GM23338 (cell line): ENCODE results near the gene NOP10. TPM values are rescaled to one million over a fixed set of nuclear protein-coding genes. Genes with fewer than 3 reads are reported as not detected.

Experiments used
- ATAC-seq: fragments of 200-7000 bp; cut with Tn5 transposase; 3 replicates; pipeline ENCODE4 v1.9.1; 2020
- DNase-seq: peaks from one replicate; pipeline ENCODE4 v3.0.0-alpha.2; 2015; ENCODE audit warnings: low spot score
- H2AFZ ChIP-seq: fragments of 200-600 bp; sonication (generic); 2 replicates; pipeline ENCODE4 v1.8.0; 2016; ENCODE audit warnings: antibody characterized with exemption, mild to moderate bottlenecking, moderate library complexity
- H3F3A ChIP-seq: fragments of 200-600 bp; sonication (generic); replicated peaks from 2 replicates; pipeline ENCODE4 v1.8.0; 2017; ENCODE audit warnings: antibody characterized with exemption, mixed run types, low read depth
- H3K27ac ChIP-seq: fragments of 200-600 bp; sonication (generic); 2 replicates; pipeline ENCODE4 v1.6.1; 2016; ENCODE audit warnings: low read depth
- H3K27me3 ChIP-seq: fragments of 200-600 bp; sonication (generic); 2 replicates; pipeline ENCODE4 v1.8.0; 2016; ENCODE audit warnings: mild to moderate bottlenecking, mixed run types, moderate library complexity; ENCODE audit not compliant: insufficient read depth
- H3K36me3 ChIP-seq: fragments of 200-600 bp; sonication (generic); 2 replicates; pipeline ENCODE4 v1.8.0; 2016; ENCODE audit warnings: mild to moderate bottlenecking; ENCODE audit not compliant: insufficient read depth
- H3K4me1 ChIP-seq: fragments of 200-600 bp; sonication (generic); 2 replicates; pipeline ENCODE4 v1.8.0; 2016; ENCODE audit warnings: mild to moderate bottlenecking, moderate library complexity; ENCODE audit not compliant: insufficient read depth
- H3K4me2 ChIP-seq: fragments of 200-600 bp; sonication (generic); 2 replicates; pipeline ENCODE4 v1.7.1; 2017; ENCODE audit warnings: mixed run types
- H3K4me3 ChIP-seq: fragments of 200-600 bp; sonication (generic); 2 replicates; pipeline ENCODE4 v1.6.1; 2016; ENCODE audit warnings: mixed run types
- H3K79me2 ChIP-seq: fragments of 200-600 bp; sonication (generic); replicated peaks from 2 replicates; pipeline ENCODE4 v1.8.0; 2017; ENCODE audit warnings: mild to moderate bottlenecking; ENCODE audit not compliant: insufficient read depth
- H3K9me2 ChIP-seq: fragments of 200-600 bp; sonication (generic); 2 replicates; pipeline ENCODE4 v1.8.0; 2017; ENCODE audit not compliant: insufficient read depth
- H4K20me1 ChIP-seq: fragments of 200-600 bp; sonication (generic); replicated peaks from 2 replicates; pipeline ENCODE4 v1.8.0; 2017; ENCODE audit warnings: mild to moderate bottlenecking; ENCODE audit not compliant: insufficient read depth
- H3K27ac Mint-ChIP-seq: 2 replicates; pipeline ENCODE4 v1.8.0; 2020; ENCODE audit warnings: inconsistent platforms, mild to moderate bottlenecking, moderate library complexity, mixed read lengths
- H3K27me3 Mint-ChIP-seq: 3 replicates; pipeline ENCODE4 v1.8.0; 2022; ENCODE audit warnings: low read depth, mild to moderate bottlenecking, moderate library complexity, mixed read lengths, inconsistent platforms; ENCODE audit not compliant: insufficient read depth, poor library complexity
- H3K36me3 Mint-ChIP-seq: 3 replicates; pipeline ENCODE4 v1.8.0; 2021; ENCODE audit warnings: low read depth, mild to moderate bottlenecking, inconsistent platforms, moderate library complexity, mixed read lengths
- H3K4me1 Mint-ChIP-seq: 3 replicates; pipeline ENCODE4 v1.8.0; 2020; ENCODE audit warnings: mild to moderate bottlenecking, inconsistent platforms, mixed read lengths
- H3K4me3 Mint-ChIP-seq: 3 replicates; pipeline ENCODE4 v1.8.0; 2021; ENCODE audit warnings: moderate library complexity, mild to moderate bottlenecking, inconsistent platforms, mixed read lengths
- H3K9me3 Mint-ChIP-seq: 3 replicates; pipeline ENCODE4 v1.8.0; 2020; ENCODE audit warnings: moderate library complexity, mild to moderate bottlenecking, inconsistent platforms, mixed read lengths
- CREB1 ChIP-seq: fragments of 250-450 bp; sonication (Bioruptor Pico); IDR thresholded peaks from 2 replicates; pipeline ENCODE4 v1.5.0; 2020; ENCODE audit warnings: low read depth, mild to moderate bottlenecking, moderate library complexity
- CTCF ChIP-seq, 2 experiments: fragments of 200-600 bp in 1 of 2; sonication (generic) in 1 of 2; conservative IDR thresholded peaks; 2 replicates each; pipeline versions ENCODE4 v1.5.1 to v1.6.1; 2016 to 2017; ENCODE audit warnings: antibody characterized with exemption in 2 of 2, low read depth in 2 of 2, mild to moderate bottlenecking in 2 of 2, moderate library complexity in 1 of 2
- EZH2 ChIP-seq: fragments of 200-600 bp; sonication (generic); IDR thresholded peaks from one replicate; pipeline ENCODE4 v1.8.0; 2017; ENCODE audit warnings: antibody characterized with exemption, mild to moderate bottlenecking, low read depth; ENCODE audit not compliant: unreplicated experiment
- EZH2phosphoT487 ChIP-seq: fragments of 200-600 bp; sonication (generic); IDR thresholded peaks from one replicate; pipeline ENCODE4 v1.8.1; 2018; ENCODE audit warnings: antibody characterized with exemption; ENCODE audit not compliant: unreplicated experiment
- JUNB ChIP-seq: IDR thresholded peaks from one replicate; pipeline ENCODE4 v1.6.1; 2016; ENCODE audit warnings: antibody characterized with exemption; ENCODE audit not compliant: unreplicated experiment
- NANOG ChIP-seq: IDR thresholded peaks from 2 replicates; pipeline ENCODE4 v1.6.1; 2016; ENCODE audit warnings: antibody characterized with exemption, borderline replicate concordance
- POLR2AphosphoS5 ChIP-seq: IDR thresholded peaks from 2 replicates; pipeline ENCODE4 v1.6.1; 2016; ENCODE audit warnings: antibody characterized with exemption, low read depth
- REST ChIP-seq: IDR thresholded peaks from one replicate; pipeline ENCODE4 v1.6.1; 2018; ENCODE audit warnings: antibody characterized with exemption; ENCODE audit not compliant: unreplicated experiment
- STAT1 ChIP-seq: IDR thresholded peaks from one replicate; pipeline ENCODE4 v1.6.1; 2016; ENCODE audit warnings: antibody characterized with exemption; ENCODE audit not compliant: unreplicated experiment
- ZNF114 ChIP-seq: fragments of 250-450 bp; sonication (Bioruptor Pico); IDR thresholded peaks from 2 replicates; pipeline ENCODE4 v1.5.0; 2020; ENCODE audit warnings: mild to moderate bottlenecking, moderate library complexity
- ZNF331 ChIP-seq: fragments of 250-450 bp; sonication (Bioruptor Pico); IDR thresholded peaks from 2 replicates; pipeline ENCODE4 v1.5.0; 2020; ENCODE audit warnings: low read depth, mild to moderate bottlenecking, moderate library complexity
- polyA plus RNA-seq: library from polyadenylated mRNA; unstranded; fragments of >200 nt; fragmentation: Nextera tagmentation; extraction: Ambion mirVana; gene quantifications from 2 replicates; pipeline ENCODE4 v1.2.1, GENCODE V29; 2016
- total RNA-seq: library from RNA; depleted of rRNA; stranded (reverse); fragments of >200 nt; shearing (Covaris generic); gene quantifications from 2 replicates; pipeline ENCODE4 v1.2.3, GENCODE V29; 2014
- TF ChIP-seq, protein P1 (sequence below): fragments of 250-450 bp; sonication (Bioruptor Pico); IDR thresholded peaks from 2 replicates; pipeline ENCODE4 v1.5.0; 2020; ENCODE audit warnings: mild to moderate bottlenecking, moderate library complexity
- TF ChIP-seq, protein P2 (sequence below): IDR thresholded peaks from 2 replicates; pipeline ENCODE4 v1.6.1; 2016; ENCODE audit warnings: antibody characterized with exemption

Gene NOP10
- total and polyA plus RNA-seq, 2 experiments from 2014 or later, result 417 to 718 TPM

GRCh38 chr15:34365836-34366235, 22.9 kb upstream of the NOP10 start:
- peak overlapping the region; percentile 97 for H3K4me3 Mint-ChIP-seq
- Histone ChIP-seq H3K4me2 (peak overlapping the region; percentile 98), H3K27ac (no peak overlapping the region), H3K36me3 (peaks cover 15% of the 10 kb centered on the region), H2AFZ (no peak overlapping the region), H4K20me1 (peaks cover 20% of the 10 kb centered on the region), H3F3A (peaks cover 11% of the 10 kb centered on the region; the same call in 1 of the 2 replicates), H3K4me1 (peaks cover 17% of the 10 kb centered on the region), H3K4me3 (peak overlapping the region; percentile 93), H3K27me3 (no peaks in the 10 kb centered on the region), H3K79me2 (peaks cover 23% of the 10 kb centered on the region), H3K9me2 (no peaks in the 10 kb centered on the region)
- H3K9me3 Mint-ChIP-seq, result no peaks in the 10 kb centered on the region; the same call in 2 of the 3 replicates
- no peak for ATAC-seq
- peaks cover 37% of the 10 kb centered on the region for H3K36me3 Mint-ChIP-seq
- peaks cover 17% of the 10 kb centered on the region for H3K4me1 Mint-ChIP-seq
- TF ChIP-seq POLR2AphosphoS5 (no peak), STAT1 (no peak), REST (no peak), CREB1 (CRISPR knock-in tag) (no peak), CTCF (conservative IDR thresholded peaks at IDR 0.05; ENCODE audit: low read depth in 2 of 2) (no peak), ZNF114 (CRISPR knock-in tag) (no peak), NANOG (no peak), JUNB (no peak), EZH2 (no peak), ZNF331 (CRISPR knock-in tag) (no peak), EZH2phosphoT487 (no peak)
- TF ChIP-seq, protein P1, sequence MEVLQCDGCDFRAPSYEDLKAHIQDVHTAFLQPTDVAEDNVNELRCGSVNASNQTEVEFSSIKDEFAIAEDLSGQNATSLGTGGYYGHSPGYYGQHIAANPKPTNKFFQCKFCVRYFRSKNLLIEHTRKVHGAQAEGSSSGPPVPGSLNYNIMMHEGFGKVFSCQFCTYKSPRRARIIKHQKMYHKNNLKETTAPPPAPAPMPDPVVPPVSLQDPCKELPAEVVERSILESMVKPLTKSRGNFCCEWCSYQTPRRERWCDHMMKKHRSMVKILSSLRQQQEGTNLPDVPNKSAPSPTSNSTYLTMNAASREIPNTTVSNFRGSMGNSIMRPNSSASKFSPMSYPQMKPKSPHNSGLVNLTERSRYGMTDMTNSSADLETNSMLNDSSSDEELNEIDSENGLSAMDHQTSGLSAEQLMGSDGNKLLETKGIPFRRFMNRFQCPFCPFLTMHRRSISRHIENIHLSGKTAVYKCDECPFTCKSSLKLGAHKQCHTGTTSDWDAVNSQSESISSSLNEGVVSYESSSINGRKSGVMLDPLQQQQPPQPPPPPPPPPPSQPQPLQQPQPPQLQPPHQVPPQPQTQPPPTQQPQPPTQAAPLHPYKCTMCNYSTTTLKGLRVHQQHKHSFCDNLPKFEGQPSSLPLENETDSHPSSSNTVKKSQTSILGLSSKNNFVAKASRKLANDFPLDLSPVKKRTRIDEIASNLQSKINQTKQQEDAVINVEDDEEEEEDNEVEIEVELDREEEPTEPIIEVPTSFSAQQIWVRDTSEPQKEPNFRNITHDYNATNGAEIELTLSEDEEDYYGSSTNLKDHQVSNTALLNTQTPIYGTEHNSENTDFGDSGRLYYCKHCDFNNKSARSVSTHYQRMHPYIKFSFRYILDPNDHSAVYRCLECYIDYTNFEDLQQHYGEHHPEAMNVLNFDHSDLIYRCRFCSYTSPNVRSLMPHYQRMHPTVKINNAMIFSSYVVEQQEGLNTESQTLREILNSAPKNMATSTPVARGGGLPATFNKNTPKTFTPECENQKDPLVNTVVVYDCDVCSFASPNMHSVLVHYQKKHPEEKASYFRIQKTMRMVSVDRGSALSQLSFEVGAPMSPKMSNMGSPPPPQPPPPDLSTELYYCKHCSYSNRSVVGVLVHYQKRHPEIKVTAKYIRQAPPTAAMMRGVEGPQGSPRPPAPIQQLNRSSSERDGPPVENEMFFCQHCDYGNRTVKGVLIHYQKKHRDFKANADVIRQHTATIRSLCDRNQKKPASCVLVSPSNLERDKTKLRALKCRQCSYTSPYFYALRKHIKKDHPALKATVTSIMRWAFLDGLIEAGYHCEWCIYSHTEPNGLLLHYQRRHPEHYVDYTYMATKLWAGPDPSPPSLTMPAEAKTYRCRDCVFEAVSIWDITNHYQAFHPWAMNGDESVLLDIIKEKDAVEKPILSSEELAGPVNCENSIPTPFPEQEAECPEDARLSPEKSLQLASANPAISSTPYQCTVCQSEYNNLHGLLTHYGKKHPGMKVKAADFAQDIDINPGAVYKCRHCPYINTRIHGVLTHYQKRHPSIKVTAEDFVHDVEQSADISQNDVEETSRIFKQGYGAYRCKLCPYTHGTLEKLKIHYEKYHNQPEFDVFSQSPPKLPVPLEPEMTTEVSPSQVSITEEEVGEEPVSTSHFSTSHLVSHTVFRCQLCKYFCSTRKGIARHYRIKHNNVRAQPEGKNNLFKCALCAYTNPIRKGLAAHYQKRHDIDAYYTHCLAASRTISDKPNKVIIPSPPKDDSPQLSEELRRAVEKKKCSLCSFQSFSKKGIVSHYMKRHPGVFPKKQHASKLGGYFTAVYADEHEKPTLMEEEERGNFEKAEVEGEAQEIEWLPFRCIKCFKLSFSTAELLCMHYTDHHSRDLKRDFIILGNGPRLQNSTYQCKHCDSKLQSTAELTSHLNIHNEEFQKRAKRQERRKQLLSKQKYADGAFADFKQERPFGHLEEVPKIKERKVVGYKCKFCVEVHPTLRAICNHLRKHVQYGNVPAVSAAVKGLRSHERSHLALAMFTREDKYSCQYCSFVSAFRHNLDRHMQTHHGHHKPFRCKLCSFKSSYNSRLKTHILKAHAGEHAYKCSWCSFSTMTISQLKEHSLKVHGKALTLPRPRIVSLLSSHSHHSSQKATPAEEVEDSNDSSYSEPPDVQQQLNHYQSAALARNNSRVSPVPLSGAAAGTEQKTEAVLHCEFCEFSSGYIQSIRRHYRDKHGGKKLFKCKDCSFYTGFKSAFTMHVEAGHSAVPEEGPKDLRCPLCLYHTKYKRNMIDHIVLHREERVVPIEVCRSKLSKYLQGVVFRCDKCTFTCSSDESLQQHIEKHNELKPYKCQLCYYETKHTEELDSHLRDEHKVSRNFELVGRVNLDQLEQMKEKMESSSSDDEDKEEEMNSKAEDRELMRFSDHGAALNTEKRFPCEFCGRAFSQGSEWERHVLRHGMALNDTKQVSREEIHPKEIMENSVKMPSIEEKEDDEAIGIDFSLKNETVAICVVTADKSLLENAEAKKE (CRISPR knock-in tag), result no peak
- TF ChIP-seq, protein P2, sequence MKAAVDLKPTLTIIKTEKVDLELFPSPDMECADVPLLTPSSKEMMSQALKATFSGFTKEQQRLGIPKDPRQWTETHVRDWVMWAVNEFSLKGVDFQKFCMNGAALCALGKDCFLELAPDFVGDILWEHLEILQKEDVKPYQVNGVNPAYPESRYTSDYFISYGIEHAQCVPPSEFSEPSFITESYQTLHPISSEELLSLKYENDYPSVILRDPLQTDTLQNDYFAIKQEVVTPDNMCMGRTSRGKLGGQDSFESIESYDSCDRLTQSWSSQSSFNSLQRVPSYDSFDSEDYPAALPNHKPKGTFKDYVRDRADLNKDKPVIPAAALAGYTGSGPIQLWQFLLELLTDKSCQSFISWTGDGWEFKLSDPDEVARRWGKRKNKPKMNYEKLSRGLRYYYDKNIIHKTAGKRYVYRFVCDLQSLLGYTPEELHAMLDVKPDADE, result no peak
- DNase-seq, result no peak
- peaks cover 25% of the 10 kb centered on the region for H3K27me3 Mint-ChIP-seq
- H3K27ac Mint-ChIP-seq, result no peak overlapping the region; the same call in 1 of the 2 replicates
